Choroid plexus epithelial cell (primary cell): Measurements from ENCODE around the gene MICU1.
"Not testable (repeated sequence)": the region's sequence is repeated elsewhere in the genome, so short reads cannot be mapped to it uniquely, and the experiment has no call there.

Experiments used
- DNase-seq: peaks from one replicate; pipeline ENCODE4 v3.0.0-alpha.2; 2010; ENCODE audit warnings: low read depth
- H3K4me3 ChIP-seq: 2 replicates; pipeline ENCODE4 v1.5.1; 2011; ENCODE audit warnings: low read depth, mild to moderate bottlenecking, control low read depth, low read length, moderate library complexity
- CTCF ChIP-seq: conservative IDR thresholded peaks from 2 replicates; pipeline ENCODE4 v1.5.1; 2011; ENCODE audit warnings: low read depth, mild to moderate bottlenecking, control low read depth, inconsistent platforms, low read length, moderate library complexity

Gene MICU1

DNA sequence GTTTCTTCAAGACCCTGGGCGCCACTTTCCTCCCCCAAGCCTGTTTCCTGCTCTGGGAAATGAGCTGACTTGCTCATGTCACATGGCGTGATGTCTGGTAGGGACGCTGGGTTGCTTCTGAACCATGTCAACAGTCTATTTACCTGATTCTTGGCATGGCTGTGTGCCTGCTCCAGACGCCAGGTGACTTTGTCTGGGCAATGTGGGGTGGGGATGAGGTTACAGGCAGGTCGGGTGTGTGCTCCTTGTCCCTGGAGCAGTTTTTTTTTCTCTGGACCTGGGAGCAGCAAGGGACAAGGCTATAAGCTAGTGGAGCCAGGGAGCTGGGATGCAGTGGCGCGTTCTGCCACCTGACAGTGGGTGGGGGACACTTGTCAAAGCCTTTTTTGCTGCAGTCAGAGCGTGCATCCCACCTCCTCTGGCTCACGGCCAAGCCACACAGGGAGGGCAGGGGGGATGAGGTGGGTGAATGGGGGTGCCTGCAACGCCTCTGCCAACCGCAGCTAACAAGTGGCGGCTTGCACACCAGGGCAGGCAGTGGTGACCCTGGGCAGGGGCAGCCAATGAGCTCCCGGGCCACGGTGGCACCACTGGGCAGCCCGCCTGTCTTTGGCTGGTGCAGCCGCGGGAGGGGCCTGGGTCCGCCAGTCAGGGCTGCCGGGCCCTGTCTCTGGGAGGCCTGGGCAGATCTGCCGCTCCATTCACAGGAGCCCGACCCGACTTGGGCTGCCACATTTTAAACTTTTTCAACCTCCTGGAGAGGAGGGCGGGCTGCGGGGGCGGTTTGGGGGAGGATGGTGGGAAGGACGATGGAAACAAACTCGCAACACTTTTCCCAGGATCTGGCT is 294.1 kb downstream of the MICU1 start:
- peak; percentile 90 for DNase-seq
- peak; percentile 10 for TF ChIP-seq CTCF
- no peak overlapping the region for H3K4me3 ChIP-seq

DNA sequence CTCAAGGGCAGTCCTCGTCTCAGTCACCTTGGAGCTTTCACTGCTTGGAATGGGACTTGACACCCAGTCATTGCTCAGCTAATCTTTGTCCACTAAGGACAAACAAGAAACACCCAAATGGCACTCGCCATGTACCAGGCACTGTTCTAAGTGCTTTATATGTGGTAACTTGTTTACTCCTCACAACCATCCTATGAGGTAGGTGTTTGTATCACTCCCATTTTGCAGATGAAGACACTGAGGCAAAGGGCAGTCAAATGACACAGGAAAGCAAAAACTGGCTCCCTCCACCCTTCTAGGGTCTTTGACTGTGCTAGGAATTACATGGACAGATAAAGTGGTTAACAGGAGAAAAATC is 295.8 kb downstream of the MICU1 start:
- no peak for DNase-seq
- TF ChIP-seq CTCF: no peak
- no peak overlapping the region for H3K4me3 ChIP-seq

DNA sequence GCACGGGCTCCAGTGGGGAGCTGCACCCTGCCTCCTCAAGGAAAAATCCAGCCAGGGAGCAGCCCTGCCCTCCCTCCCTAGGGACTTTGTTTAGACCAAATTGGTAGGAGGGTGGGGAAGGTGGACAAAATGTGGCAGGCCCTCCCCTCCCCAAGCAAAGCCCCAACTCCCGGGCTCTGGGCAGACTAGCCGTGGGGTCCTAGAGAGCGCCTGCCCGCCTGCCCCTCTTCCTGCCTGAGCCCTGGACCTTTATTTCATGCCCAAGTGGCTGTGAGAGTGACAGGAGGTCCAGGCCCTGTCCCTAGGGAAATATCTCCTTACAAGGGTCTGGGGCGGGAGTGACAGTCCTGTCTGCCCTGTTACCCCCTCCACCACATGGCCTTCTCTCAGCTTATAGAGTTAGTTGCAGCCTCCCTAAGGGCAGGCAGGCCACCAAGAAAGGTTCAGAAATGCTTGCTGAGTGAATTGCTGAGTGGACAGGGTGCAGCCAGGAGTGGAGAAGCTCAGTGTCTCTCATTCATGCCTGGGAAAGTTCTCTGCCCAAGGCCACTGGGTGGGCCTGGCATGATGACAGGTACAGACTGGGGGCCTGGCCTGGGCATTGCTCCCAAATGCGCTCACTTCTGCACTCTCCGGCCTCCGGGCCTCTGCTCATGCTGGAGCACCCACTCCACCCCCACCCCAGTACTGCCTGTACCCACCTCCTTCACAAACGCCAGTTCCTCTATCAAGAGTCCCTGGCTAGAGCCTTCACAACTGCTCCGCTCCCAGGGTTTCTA is 296.4 kb downstream of the MICU1 start:
- TF ChIP-seq CTCF: no peak
- no peak overlapping the region for H3K4me3 ChIP-seq
- DNase-seq: no peak

GRCh38 chr10:72328829-72329204 is 297.1 kb downstream of the MICU1 start:
- DNase-seq: no peak
- no peak for TF ChIP-seq CTCF
- no peak overlapping the region for H3K4me3 ChIP-seq

DNA sequence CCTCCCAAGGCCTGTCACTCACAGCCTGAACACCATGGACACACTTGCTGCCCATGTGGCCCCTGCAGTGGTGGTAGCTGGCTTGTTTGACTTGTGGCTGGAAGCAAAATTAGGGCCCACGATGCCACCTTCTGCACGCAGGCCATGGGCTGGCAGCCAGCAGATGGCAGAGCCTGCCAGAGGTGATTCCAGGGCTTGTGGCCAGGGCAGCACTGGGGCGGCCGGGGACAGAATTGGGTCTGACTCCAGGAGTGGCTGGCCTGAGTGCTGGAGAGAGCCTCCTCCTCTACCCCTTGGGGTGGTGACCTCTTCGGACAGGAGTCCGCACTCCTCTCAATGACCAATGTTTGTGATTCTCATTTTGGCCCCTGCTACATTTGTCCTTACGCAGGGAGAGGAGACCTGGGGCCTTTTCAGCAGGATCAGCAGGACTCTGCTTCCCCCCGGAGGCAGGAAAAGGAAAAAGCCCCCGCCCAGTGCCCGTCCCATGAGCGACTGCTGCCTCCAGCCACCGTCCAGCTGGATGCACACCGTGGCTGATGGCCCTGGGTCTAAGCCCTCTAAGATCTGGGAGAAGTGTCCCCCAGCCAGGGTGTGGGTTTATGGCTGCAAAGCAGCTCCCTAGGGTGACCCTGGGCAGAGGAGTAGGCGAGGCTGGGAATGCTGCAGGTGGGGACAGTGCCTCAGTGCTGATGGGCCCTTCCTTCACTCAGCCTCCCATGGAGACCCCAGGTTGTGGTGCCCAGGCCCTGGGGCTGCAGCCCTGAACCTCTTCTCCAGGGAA is 297.6 kb downstream of the MICU1 start:
- no peak overlapping the region for H3K4me3 ChIP-seq
- DNase-seq: peak; percentile 81
- TF ChIP-seq CTCF: peak; percentile 76

GRCh38 chr10:72326665-72327603 is 298.9 kb downstream of the MICU1 start:
- H3K4me3 ChIP-seq, DNase-seq: not testable (repeated sequence)

DNA sequence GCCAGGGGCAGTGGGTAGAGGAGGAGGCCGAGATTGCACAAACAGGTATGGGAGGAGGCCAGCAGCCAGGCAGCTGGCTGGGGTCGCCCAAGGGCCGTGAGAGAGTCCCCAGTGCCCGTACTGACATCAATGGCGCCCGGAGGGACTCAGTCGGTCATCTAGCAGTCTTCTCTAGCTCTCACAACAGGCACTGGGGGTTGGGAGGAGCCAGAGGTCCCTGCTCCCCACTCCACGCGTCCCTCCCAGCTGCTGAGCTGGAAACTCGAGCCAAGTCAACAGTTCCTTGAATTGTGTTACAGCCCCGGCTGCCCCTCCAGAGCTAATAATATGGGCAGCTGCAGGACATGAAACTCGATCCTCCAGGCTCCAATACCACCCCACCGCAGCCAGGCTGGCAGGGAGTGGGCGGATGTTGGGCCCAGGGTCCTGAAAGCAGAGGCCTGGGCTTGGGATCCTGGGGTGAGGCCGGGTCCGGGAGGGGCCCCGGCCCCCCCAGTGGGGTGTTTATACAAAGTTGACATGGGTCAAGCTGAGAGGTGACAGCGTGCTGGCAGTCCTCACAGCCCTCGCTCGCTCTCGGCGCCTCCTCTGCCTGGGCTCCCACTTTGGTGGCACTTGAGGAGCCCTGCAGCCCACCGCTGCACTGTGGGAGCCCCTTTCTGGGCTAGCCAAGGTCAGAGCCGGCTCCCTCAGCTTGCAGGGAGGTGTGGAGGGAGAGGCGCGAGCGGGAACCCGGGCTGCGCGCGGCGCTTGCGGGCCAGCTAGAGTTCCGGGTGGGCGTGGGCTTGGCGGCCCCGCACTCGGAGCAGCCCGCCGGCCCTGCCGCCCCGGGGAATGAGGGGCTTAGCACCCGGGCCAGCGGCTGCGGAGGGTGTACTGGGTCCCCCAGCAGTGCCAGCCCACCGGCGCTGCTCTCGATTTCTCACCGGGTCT is 300.4 kb downstream of the MICU1 start:
- H3K4me3 ChIP-seq: not testable (repeated sequence)
- DNase-seq: peak; percentile 88
